Hippocampal formation (tissue), 2 donors: ENCODE data around the gene ERLEC1.
"Not testable (repeated sequence)": the region's sequence is repeated elsewhere in the genome, so short reads cannot be mapped to it uniquely, and the experiment has no call there.

Experiments
- DNase-seq, 2 donors: peaks; one replicate each; lab custom pipeline; 2025; lab: John Stamatoyannopoulos, UW

ERLEC1 gene

DNA sequence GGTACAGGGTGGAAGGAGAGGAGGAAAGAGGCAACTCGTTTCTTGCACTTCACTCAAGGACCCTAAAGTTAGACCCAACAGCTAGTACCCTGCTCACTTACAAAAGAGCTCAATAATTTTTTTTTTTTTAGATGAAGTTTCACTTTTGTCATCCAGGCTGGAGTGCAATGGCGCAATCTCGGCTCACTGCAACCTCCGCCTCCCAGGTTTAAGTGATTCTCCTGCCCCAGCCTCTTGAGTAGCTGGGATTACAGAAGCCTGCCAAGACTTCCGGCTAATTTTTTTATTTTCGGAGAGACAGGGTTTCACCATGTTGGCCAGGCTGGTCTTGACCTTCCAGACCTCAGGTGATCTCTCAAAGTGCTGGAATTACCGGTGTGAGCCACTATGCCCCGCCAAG, 4.2 kb upstream of the ERLEC1 start:
- no peak for DNase-seq

DNA sequence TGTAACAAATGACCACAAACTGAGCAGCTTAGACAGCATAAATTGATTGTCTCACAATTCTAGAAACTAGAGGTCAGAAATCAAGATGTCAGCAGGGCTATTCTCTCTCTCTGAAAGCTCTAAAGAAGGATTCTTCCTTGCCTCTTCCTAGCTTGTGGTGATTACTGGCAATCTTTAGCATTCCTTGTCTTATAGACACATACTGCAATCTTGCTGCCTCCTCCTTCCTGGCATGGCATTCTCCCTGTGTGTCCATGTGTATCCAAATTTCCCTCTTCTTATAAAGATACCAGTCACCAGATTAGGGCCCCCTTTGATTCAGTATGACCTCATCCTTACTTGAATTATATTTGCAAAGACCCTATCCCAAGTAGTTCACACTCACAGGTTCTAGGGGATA, 2.4 kb upstream of the ERLEC1 start:
- DNase-seq, result no peak

DNA sequence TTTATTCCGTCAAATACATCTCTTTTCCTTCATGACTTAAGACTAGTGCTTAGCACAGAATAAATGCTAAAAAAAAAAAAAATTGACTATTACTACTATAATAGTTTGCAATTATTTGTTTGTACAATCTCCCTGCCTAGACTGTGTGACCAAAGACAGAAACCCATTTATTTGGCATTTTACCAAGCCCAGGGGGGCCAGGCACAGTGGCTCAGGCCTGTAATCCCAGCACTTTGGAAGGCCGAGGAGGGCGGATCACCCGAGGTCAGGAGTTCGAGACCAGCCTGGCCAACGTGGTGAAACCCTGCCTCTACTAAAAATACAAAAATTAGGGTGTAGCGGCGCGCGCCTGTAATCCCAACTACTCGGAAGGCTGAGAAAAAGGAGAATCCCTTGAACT, 1.5 kb upstream of the ERLEC1 start:
- no peak for DNase-seq

DNA sequence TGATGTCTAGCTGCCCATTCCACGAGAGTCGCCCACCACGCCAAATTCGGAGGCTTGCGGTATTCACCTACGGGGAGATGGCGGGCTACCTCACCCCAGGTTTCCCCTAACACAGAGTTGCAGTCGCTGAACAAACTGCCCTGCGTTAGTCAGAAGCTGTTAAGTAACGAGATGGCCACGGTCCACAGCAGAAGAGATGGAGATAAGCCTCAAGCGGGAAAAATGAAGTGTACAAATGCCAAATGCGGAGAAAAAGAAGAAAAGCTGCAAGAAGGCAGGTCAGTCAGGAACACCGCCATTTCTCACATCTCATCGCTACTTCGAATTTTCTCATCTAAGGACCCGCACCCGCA, 516 bp upstream of the ERLEC1 start:
- peak in 1 of 2 donors; percentile 49 for DNase-seq

DNA sequence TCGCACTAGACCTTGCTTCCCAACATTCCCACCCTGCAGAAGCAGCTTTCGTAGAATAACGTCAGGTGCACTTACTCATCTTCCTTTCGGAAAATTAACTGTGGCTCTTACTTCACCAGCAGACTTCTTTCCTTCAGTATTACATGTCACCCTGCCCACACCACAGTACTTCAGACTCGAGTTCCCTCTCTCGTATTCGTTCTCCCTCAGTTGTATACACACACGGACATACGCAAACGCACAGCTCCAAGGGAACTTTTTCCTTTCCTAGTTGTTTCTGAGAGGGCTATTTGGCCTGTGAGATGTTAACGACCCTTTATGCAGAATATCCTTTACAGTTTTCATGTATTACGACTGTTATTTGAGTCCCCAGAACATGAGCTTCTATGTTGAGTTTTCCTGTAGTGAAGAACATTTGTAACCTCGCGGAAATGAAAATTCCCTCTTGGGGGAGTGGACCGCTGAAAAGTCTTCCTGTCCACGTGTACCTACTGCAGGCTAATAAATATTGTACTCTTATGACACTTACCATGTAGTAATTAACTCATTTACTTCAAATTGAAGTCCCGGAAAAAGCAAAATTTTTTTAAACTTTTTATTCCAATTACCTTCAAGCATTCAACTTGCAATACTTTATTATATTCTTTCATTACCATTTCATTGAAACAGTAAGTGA, 908 bp downstream of the ERLEC1 start:
- DNase-seq, result no peak

DNA sequence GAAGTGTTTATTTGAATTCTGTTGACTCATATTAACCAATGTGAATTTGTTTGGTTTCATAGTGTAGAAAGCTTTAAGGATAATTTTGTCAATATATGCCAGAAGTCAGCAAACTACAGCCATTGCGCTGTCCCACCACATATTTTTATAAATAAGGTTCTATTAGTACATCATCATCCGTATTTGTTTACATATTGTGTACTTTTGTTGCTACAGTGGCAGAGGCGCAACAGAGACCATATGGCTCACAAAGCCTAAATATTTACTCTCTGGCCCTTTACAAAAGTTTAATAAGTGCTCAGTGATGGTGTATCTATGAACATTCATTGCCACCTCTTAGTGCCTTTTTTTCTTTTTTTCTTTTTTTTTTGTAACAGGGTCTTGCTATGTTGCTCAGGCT, 6.4 kb downstream of the ERLEC1 start:
- no peak for DNase-seq

DNA sequence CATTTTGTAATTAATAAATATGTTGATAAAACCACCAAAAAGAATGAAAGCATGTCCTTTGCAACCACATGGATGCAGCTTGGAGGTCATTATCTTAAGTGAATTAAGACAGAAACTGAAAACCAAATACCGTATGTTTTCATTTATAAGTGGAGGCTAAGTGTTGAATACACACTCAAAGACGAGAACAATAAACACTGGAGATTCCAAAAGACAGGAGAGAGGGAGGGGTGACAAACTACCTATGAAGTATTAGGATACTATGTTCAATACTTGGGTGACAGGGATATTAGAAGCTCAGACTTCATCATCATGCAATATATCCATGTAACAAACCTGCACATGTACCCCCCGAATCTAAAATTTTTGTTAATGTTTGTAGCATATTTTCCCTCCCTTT, 7.0 kb downstream of the ERLEC1 start:
- no peak for DNase-seq

DNA sequence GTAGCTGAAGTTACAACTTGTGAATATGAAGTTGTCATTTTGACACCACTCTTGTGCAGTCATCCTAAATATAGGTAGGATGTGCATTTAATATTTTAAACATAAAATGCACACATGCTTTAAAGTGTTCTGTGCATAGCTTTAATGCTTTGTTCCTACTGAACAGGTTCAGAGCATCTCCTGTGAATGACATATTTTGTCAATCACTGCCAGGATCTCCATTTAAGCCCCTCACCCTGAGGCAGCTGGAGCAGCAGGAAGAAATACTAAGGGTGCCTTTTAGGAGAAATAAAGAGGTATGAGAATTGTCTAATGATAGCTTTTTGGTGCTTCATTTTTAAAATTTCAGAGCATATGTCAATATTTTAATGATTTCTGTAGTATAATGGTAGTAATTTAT, 14.7 kb downstream of the ERLEC1 start:
- DNase-seq, result no peak

DNA sequence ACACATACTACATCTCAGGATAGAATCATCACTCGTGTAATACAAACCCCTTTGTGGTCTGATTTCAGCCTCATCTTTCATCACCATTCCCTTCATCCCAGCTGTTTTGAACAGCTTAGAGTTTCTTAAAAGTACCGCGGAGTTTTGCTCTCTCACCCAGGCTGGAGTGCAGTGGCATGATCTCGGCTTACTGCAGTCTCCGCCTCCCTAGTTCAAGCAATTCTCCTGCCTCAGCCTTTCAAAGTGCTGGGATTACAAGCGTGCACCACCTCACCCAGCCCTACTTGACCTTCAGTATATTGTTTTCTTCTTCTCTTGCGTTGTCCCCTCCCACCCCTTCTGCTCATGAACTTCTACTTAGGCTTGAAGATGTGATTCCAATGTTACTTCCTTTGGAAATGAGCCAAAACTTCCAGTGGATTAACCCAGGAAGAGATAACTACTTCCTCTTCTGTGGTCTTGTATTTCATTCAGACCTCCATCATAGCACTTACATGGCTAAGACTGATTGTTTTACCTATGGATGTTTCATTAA, 15.8 kb downstream of the ERLEC1 start:
- no peak for DNase-seq

DNA sequence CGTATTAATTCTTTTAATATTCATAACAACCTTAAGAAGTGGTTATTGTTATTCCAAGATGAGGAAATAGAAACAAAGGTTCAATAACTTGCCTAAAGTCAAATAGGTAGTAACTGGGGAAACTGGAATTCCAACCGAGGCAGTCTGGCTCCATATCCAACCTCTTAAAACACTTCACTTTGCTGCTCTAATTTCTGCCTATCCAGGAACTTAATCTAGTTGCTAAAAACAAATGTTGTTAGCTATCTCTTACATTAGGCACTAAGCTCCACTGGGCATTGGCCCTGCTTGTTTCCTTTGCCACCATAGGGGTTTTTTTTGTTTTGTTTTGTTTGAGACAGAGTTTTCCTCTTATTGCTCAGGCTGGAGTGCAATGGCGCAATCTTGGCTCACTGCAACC, 24.8 kb downstream of the ERLEC1 start:
- no peak for DNase-seq

DNA sequence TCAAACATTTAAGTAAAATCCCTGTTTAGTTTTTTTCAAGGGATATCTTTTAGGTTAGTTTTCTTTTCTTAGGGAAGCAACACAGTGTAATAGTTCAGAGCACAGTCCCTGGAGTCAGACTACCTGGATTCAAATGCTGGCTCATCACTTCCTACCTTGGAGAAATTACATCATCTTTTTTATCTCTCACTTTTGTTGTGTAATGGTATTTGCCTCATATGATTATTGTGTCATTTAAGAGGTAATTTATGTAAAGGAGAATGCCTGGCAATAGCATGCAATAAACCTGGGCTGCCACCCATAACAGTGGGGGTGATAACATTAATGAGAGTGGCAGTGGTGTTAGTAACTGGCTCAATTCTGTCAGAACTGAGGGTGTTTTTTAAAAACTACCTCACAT, 26.3 kb downstream of the ERLEC1 start:
- DNase-seq, result no peak

DNA sequence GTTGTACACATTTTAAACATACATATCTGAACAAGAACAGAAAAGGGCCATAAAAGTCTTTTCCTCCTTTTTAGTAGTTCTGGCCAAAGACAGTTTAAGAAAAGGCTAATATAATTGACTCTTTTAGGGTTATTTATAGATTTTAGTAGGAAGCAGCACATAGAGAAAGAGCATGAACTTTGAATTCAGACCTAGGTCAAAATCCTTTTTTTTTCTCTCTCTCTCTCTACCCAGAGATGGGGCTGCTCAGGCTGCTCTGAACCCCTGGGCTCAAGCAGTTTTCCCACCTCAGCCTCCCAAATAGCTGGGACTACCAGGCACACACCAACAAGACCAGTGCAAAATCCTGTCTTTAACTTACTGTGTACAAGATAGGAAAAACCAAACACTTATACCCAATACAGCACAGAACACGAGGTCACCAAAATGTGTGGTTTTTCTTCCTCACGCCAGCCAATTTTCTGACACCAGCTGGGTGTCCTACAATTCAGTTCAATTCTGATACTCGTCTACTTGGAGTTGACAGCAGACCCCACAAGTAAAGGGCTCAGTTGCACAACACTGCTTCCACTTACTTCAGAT, 32.1 kb downstream of the ERLEC1 start:
- DNase-seq, result no peak

DNA sequence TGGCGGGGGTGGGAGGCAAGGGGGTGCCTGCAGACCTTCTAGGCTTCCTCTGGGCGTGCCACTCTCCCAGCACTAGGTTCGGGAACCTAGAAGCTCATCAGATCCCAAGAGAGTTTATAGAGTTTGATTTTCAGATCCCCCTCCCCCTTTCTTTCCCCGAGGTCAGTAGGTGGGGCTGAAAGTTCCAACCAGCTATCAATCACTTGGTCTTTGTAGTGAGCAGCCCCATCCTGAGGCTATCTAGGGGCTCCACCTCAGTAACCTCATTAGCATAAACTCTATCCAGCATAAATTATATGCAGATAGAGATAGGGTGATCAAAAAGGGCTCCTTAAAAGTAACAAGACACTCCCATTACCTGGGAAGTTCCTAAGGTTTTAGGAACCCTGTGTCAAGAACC, 32.8 kb downstream of the ERLEC1 start:
- no peak for DNase-seq

DNA sequence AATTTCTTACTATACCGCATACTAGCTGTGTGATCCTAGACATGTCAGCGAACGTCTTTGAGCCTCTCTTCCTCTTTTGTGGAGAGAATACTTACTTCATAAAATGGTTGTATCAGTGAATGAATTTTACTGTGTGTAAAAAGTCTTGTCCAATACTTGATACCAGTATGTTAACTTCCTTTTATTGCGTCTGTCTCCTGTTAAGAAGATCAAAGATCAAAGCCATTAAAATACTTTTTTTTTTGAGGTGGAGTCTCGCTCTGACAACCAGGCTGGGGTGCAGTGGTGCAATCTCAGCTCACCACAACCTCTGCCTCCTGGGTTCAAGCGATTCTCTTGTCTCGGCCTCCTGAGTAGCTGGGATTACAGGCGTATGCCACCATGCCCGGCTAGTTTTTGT, 33.2 kb downstream of the ERLEC1 start:
- no peak for DNase-seq

DNA sequence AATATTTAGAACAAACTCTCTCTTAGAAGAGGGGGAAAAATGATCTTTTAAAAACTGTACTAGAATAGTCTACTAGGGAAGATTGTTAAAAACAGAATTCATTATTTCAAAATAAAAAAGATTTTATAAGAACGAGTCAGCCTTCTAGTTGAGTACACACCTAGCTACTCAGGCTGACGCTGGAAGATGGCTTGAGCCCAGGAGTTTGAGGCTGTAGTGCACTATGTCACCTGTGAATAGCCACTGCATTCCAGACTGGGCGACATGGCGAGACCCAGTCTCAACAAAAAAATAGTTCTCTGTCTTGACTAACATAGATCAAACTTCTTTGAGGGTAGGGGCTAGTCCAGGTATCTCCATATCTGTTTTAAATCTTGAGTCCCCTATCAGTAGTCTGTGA, 33.9 kb downstream of the ERLEC1 start:
- no peak for DNase-seq

DNA sequence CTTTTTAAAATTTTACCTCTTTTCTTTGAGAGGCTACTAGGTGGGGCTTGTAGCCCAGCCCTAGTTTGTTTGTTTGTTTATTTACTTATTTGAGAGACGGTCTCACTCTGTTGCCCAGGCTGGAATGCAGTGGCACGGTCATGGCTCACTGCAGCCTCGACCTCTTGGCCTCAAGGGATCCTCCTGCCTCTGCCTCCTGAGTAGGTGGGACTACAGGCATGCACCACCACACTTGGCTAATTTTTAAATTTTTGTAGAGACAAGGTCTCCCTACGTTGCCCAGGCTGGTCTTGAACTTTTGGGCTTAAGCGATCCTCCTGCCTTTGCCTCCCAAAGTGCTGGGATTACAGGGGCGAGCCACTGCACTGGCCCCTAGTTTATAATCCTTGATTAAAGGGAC, 35.0 kb downstream of the ERLEC1 start:
- no peak for DNase-seq

DNA sequence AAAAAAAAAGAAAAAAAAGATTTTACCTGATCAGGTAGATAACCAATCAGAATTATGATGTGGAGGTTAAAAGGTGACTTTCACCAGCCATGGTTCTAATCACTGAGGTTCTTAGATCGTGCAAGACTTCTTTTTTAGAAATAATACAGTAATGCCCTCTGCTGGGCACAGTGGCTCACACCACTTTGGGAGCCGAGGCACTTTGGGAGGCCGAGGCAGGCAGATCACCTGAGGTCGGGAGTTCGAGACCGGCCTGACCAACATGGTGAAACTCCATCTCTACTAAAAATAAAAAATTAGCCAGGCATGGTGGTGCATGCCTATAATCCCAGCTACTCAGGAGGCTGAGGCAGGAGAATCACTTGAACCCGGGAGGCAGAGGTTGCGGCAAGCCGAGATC, 36.8 kb downstream of the ERLEC1 start:
- DNase-seq, result not testable (repeated sequence)

DNA sequence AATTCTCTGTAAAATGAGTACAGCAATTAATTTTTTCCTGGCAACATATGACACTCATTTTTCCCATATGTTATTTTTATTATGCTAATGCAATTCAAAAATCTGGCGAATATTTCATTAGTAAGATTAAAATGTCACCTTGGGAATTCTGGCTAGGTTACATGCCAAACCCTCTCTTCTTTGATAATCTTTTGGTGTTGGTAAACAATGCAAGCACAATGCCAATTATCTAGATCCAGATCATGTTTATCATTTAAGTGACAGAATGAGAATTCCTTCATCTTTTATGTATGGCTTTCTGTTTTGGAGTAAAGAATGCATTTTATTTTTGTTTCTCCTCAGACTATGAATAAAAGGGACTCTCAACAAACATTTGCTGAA, 39.2 kb downstream of the ERLEC1 start:
- peak in 1 of 2 donors; percentile 54 for DNase-seq

DNA sequence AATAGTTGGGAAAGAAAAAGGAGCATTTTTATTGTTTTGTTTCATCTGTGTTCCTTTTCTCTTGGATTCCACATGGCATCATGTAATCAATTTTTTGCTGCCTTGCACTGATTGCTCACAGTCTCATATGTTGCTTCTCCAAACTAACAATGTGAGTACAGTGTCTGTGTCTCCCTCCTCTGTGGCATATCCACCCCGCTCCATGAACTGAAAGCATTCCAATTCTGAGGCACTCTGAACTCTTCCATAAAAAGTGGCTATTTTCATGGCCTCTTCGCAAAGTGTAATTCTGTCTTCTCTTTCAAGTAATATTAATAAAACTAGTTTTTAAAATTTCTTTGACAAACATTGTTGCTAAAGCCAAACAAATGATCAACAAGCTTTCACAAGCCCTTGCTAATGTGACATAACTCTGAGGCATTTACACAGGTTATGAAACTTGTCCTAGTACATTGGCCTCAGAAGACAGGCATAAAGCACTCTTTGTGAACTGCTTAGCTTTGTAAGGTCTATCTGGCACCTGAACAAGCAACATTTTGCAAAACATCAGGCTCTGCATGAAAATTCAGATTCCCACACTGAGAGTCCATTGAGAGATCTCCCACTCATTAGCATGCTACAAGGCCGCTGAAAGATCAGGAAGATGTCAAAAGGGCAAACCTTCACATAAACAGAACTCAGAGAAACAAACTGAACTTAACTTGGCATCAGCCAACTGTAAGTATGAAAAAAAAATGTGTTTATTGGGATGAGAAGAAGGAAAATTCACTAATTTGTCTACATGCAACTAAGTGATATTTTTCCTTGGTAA, 39.9 kb downstream of the ERLEC1 start:
- DNase-seq, result peak in 1 of 2 donors; percentile 79

DNA sequence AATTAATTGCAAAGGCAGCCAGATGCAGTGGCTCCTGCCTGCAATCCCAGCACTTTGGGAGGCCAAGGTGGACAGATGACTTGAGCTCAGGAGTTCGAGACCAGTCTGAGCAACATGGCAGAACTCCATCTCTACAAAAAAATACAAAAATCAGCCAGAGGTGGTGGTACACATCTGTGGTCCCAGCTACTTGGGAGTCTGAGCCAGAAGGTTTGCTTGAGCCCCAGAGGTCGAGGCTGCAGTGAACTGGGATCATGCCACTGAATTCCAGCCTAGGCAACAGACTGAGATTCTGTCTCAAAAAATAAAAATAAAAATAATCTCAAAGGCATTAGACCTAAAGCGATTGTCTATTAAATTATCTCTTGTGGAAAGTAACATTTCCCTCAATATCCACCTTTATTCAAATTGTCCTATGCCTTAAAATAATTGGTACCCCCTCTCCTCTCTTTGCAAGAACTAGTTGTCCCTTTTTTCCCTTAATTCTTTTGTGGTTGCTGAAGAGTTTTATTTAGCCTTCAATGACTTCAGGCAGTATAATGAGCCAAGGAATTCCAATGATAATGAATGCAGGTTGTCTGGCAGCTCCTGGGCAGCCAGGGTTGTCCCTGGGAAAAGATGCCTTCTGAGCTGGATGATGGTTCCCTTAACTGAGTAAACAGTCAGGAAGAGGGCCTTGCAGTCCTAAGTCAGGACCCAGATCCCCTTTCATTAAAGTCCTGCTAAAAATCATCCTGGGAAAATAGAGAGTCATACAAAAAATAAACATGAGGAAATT, 40.7 kb downstream of the ERLEC1 start:
- peak in 1 of 2 donors; percentile 42 for DNase-seq

DNA sequence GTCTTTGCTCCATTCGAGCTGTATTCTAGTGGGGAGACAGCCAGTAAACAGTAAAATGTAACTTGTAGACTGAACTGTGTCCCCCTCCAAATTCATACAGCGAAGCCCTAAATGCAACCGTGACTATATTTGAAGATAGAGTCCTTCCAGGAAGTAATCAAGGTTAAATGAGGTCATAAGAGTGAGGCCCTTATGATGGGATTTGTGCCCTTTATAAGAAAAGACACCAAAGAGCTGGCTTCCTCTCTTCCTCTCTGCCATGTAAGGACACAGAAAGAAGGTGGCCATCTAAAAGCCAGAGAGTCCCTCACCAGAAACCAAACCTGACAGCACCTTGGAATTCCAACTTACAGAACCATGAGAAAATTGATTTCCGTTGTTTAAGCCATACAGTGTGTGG, 41.5 kb downstream of the ERLEC1 start:
- DNase-seq, result no peak

DNA sequence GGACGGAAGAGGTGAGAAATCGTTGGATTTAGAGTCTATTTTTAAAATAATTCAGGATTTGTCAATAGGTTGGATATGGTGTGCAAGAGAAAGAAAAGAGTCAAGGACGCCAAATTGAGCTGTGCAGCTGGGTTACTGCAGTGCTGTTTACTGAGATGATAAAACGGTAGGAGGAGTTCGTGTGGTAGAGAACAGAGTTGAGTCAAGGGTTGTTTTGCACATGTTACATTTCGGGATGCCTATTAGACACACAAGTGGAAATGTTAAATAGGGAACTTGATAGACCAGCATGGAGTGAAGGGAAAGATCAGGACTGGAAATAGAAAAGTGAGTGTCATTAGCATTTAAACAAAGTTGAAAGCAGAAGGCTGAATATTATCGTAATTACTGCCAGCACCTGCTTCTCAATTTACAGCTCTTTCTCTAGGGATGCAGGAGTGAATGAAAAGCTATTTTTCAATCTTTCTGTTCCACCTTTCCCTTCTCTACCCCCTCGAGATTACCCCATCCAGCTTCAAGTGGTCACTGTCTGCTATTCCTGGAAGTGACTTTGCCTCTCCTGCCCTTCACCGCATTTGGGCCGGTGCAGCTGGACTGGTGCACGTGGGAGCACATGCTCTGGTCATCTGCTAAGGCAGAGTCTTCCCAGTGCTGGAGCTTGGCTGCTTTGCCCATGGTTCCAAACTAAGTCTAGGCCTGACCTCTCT, 42.6 kb downstream of the ERLEC1 start:
- peak in 1 of 2 donors; percentile 14 for DNase-seq
